GM19035 (cell line): ENCODE results near the gene MAT2B.

Experiments
- ATAC-seq: cut with Tn5 transposase; IDR thresholded peaks from one replicate; pipeline ENCODE4 v1.9.1; 2021; ENCODE audit not compliant: unreplicated experiment

The MAT2B gene

GRCh38 chr5:163505368-163506094 is at the start of gene MAT2B:
MAT2B (plus strand) TSS chr5:163505619; CDS start chr5:163505687, 68 bp downstream.
- ATAC-seq, result peak; percentile 86

GRCh38 chr5:163456029-163456589 is 49.3 kb upstream of the MAT2B start:
- ATAC-seq, result no peak

DNA sequence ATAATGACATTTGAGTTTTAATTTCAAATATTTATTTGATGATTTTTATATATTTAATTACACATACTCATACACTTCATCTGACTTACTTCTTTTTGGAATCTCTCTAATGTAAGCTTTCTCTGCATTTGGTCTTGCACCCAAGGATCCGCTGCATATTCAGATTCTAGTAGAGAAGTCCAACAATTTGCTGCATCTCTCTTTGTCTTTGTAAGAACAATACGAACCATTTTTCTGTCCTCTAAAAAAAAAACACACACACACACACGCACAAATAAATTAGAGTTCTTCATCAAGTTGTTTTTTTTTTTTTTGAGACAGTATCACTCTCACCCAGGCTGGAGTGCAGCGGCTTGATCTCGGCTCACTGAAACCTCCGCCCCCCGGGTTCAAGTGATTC is 48.6 kb upstream of the MAT2B start:
- no peak for ATAC-seq

GRCh38 chr5:163458778-163459385 is 46.5 kb upstream of the MAT2B start:
- ATAC-seq, result no peak

DNA sequence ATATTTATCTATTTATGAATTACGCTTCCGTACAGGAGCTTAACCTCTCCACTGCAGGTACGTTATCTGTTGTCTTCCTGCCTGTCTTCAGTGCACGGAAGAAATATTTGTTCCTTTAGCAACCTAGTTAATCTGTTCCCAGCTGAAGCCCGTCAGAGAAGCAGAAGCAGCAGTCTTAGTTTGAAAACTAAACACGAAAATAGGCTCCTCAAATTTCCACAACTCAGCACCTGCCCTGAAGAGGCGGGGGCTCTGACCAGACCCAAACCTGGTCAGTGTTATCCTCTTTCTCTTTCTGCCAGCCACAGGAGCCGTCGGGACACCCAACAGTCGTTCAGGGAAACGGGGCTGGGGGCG is 46.0 kb upstream of the MAT2B start:
- ATAC-seq, result peak; percentile 4

DNA sequence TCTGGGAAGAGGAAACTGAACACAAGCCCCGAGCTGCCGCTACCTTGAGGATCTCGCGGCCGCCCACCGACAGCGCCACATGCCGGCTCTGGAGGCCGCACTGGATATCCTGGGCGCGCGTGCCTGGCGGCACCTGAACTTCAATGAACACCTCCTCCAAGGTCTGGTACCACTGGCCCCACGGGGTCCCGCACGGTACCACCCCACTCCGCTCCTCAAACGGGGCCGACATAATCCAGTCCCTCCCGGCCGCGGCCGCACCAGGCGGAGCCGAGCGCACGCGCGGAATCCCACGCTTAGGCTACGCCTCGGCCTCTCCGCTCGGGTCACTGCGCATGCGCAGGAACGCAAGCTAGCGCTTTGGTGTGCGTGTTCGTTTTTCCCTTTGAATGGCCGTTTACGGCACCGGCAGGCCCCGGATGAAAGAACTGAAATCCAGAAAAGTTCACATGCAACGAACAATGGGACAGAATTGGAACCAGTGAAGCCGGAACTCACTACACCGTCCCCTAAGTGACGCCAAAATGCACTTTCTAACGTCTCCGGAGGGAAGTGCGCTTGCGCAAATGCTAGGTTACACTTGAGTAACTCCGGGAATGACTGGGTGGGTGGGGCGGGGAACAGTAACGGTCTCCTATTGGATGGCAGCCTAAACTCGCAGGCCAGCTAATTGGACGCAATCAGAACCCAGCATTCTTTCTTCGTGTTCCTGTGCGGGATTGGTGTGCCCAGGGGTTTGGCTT is 45.4 kb upstream of the MAT2B start, which contains the start of gene NUDCD2:
Gene NUDCD2 (minus strand): TSS at position 284 of the 743 bp plus-strand sequence. CDS start 52 bp downstream, at position 232.
- peak; percentile 73 for ATAC-seq

DNA sequence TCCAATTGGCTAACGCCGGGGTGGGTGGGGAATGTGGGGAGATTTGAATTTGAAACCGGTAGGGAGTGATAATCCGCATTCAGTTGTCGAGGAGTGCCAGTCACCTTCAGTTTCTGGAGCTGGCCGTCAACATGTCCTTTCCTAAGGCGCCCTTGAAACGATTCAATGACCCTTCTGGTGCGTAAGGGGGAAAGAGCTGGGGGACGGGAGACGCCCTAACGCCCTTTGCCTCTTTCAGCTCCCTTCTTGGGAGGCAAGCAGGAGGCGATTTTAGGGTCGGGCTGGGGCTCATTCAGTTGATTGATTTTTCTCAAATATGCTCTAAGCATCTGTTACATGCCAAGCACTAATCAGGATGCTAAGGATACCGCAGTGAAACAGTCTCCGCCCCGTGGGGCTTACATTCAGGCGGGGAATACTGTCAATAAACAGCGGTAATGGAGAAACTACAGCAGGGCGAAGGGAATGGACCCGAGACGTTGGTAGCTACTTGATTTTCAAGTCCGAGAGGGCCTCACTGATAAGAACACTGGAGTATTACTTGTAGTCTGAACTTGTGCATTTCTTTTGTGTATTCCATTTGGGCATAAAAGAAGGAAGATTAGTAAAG is 44.8 kb upstream of the MAT2B start, which contains the start of gene HMMR:
Gene HMMR (plus strand): TSS at position 71 of the 610 bp plus-strand sequence. CDS start 61 bp downstream, at position 132.
- ATAC-seq, result no peak

DNA sequence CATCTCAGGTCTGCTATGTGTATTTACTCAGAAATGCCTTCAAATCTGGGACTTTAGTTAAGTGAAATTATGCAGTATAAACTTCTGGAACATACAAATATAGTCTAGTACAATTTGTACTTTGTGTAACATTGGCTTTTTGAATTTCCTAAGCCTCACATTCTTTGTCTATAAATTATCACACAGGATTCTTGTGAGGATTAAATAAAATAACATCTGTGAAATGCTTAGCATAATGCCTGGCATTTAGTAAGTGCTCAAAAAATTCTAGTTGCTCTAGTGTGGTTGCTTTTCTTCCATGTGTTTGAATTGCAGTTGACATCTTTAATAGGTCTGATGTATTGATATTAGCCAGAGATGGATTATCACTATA is 42.4 kb upstream of the MAT2B start:
- no peak for ATAC-seq

GRCh38 chr5:163467682-163468081 is 37.7 kb upstream of the MAT2B start:
- ATAC-seq, result no peak

DNA sequence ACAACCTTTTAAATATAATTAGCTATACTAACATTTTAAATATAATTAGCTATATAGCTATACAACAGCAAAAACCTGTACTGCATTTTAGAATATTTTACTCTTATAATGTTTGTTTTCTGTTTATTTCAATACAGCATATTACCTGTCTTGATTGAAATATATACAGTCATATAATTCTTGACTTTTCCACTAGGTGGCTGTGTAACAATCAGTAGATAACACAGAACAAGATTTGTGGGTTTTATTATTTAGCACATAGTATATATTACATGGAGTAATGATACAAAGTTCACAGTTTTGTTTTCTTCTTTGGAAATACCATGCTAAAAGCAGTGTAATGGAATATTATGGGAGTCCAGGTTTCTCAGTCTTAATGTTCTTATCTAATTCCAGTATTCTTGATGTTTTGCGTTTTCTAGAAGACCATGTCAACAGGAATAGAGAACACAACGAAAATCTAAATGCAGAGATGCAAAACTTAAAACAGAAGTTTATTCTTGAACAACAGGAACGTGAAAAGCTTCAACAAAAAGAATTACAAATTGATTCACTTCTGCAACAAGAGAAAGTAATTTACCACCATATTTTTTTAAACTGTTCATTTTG is 31.7 kb upstream of the MAT2B start:
- peak; percentile 86 for ATAC-seq

GRCh38 chr5:163475411-163475810 is 30.0 kb upstream of the MAT2B start:
- no peak for ATAC-seq

DNA sequence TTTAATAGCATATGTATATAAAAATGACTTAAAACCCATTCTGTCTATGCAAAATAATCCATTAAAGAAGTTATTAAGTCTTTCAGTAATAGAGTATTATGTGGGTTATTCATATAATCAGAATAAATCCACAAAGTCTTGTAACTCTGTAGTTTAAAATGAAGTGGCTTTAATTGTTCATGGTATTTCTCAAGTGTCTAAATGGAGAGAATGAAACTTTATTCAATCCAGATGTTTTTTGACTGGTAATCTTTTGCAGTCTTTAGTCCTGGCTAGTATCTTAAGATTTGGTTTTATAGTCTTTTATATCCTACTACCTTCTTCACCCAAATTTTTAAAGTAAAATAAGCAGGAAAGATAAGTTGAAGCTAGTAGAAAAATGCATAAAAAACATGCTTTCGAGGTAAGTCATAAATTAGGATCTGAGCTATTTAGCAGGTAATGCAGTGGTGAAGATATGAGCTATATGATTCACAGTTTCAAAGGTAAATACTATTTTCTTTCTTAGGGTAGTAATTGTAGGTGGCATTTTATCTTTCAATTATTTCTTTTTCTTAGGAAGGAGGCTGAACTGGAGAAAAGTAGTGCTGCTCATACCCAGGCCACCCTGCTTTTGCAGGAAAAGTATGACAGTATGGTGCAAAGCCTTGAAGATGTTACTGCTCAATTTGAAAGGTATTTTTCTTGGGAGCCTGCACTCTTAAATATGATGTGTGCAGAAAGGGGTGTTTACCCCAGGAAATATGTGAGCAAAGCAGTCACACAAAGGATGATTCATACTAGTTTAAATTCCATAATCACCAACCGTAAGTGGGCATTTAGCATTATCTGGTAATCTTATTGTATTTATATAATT is 27.1 kb upstream of the MAT2B start:
- ATAC-seq, result no peak

- ATAC-seq, result no peak
These were observed 26.5 kb upstream of the MAT2B start for GRCh38 chr5:163478982-163479271.

DNA sequence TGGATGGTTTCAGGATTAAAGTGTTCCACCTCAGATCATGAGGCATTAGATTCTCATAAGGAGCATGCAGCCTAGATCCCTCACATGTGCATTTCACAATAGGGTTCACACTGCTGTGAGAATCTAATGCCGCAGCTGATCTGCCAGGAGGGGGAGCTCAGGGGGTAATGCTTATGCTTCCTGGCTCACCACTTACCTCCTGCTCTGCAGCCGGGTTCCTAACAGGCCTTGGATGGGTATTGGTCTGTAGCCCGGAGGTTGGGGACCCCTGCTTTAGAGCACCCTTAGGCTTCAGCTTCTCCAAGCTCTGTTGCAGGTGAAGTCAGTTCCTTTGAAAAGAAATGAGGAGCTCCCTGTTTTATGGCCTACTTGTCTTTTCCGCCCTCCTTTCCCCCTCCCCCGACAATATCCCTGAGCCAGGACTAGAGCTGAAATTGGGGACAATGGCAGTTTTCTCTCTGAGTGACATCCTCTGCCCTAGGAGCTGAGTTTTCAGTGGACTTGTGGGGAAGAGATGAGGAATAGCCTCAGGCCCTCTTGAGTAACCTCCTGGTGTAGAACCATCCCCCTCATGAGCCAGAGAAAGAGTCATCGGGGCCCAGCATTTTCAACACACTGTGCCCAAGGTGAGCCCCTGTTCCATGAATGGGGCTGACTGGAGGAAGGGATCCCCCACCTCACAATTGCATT is 16.2 kb upstream of the MAT2B start:
- ATAC-seq, result no peak

DNA sequence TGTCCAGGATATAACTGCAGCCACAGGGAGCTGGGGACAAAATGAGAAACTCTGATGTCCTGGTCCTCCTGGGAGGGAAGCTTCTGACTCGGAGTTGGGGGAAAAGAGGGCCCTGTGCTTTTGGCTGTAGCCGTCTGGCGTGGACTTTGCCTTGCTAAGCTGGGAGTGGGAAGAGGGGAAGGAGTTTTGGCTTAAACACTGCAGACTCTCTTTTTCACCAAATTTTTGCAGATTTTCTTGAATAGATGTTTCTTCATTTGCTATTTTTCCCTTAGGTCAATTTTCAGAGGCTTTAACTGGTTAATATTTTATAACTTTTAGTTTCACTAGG is 15.7 kb upstream of the MAT2B start:
- no peak for ATAC-seq

- no peak for ATAC-seq
These were observed 9.1 kb upstream of the MAT2B start for GRCh38 chr5:163496286-163496685.

- no peak for ATAC-seq
These were observed 8.1 kb upstream of the MAT2B start for GRCh38 chr5:163497315-163497714.

- ATAC-seq, result no peak
These were observed 6.5 kb upstream of the MAT2B start for GRCh38 chr5:163498886-163499285.

DNA sequence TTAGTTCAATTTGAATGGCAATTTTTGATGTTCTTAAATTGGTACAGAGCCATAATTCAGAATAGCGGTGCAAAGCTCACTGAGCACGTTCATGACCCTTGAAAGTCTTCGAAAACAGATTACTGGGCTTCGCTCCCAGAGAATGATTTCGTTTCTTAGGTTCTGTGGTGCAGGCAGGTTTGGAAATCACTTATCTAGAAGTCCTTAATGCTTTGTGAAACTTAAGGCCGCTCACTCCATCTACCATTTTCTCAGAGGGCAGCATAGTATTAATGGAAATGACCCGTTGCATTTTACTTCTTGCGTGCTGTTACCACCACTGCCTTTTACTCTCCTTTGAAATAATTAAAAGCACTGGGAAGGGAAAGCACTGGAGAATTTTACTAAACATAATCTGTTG is 2.9 kb upstream of the MAT2B start:
- no peak for ATAC-seq
